Adrenal gland (tissue), 5 donors: ENCODE data around the gene SPOCK1.

Experiments
- CTCF ChIP-seq, 6 experiments: fragments of 450-650 bp in 4 of 6; fragments of 200-600 bp in 2 of 6; sonication (generic) in 1 of 6; IDR thresholded peaks; 1 replicate in 5 of 6; 2 replicates in 1 of 6; pipeline versions ENCODE4 v1.5.1 to v1.8.0; 2016 to 2021; ENCODE audit warnings: antibody characterized with exemption in 6 of 6, mild to moderate bottlenecking in 2 of 6, moderate library complexity in 1 of 6
- POLR2A ChIP-seq, 2 donors: fragments of 450-650 bp; IDR thresholded peaks; one replicate each; pipeline ENCODE4 v1.6.1; 2017; ENCODE audit warnings: antibody characterized with exemption in 2 of 2, mild to moderate bottlenecking in 2 of 2, moderate library complexity in 1 of 2
- donor health status: DM: no; HTN: no; CAD: no.

DNA sequence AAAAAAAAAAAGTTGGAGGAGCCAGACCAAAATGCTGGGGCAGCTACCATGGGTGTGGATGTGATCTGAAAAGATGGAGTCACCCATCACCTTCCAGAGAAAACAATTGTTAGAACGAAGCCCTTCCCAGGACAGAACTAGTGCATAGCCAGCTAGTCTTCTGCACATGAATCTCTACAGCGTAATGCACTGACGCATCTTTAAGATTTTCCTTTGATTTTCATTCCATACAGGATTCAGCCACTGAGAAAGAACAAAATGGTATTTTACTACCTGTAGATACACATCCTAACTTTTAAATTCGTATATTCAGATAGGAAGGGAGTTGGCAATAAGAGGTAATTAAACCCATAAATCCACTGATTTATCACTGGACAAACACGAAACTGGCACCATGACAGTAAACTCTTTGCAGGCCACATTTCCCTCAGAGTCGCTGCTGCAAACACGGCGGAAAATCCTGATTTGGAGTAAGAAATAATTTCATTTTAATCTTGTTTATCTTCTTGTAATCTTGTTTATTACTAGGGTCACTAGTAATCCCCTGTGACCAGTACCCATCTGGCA, 206.6 kb downstream of the SPOCK1 start:
- TF ChIP-seq CTCF (IDR thresholded peaks at IDR 0.05) (no peak), POLR2A (IDR thresholded peaks at IDR 0.05) (no peak)
